UCSD-AML1 (cell line): ENCODE measurements around the gene SGSH.
"Not testable (repeated sequence)": the region's sequence is repeated elsewhere in the genome, so short reads cannot be mapped to it uniquely, and the experiment has no call there.

ENCODE experiments used
- DNase-seq: peaks from one replicate; lab custom pipeline; 2025; ENCODE audit not compliant: unreplicated experiment; lab: John Stamatoyannopoulos, UW

The SGSH gene

DNA sequence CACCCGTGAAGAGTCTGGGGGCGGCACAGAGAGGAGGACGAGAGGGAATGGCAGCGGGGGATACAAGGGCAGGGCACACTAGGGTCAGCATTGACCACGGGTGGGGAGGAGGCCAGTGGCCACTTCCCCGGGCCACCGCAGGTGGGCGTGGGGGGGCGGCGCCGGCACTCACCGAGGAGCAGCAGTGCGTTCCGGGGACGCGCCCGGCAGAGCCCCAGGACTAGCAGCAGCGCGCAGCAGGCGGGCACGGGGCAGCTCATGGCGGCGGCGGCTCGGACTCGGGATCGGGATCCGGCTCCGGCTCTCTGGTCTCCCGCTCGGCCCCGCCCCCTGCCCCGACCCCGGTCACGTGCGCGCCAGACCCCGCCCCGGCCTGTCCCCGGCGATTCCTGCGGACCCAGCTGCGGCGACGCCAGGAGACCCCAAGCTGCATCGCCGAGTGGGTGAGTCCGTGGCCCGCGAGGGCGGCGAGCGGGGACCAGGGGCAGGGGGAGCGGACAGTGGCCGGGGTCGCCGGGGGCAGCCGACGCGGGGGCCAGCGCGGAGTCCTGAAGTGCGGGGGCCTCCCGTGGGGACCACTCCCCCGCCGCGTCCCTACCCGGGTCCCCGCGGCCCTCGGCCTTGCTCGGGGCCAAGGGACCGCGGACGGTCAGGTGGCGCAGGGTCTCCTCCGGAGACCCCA lies at the start of gene SGSH, which contains the start of gene SLC26A11:
Gene SGSH (minus strand): TSS at position 280 of the 682 bp plus-strand sequence. CDS start 20 bp downstream, at position 260.
Gene SLC26A11 (plus strand): TSS at position 374 of the 682 bp plus-strand sequence. CDS start 1,134 bp downstream, outside the sequence.
- DNase-seq, result peak; percentile 43

DNA sequence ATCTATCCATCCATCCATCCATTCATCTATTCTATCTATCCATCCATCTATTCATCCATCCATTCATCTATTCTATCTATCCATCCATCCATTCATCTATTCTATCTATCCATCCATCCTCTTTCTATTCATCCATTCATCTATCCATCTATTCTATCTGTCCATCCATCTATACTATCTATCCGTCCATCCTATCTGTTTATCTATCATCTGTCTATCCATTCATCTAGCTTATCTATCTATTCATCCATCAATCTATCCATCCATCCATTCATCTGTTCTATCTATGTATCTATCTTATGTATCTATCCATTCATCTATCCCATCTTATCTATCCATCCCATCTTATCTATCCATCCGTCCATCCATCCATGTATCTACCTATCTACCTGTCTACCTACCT lies 49.3 kb upstream of the SGSH start:
- no peak for DNase-seq

DNA sequence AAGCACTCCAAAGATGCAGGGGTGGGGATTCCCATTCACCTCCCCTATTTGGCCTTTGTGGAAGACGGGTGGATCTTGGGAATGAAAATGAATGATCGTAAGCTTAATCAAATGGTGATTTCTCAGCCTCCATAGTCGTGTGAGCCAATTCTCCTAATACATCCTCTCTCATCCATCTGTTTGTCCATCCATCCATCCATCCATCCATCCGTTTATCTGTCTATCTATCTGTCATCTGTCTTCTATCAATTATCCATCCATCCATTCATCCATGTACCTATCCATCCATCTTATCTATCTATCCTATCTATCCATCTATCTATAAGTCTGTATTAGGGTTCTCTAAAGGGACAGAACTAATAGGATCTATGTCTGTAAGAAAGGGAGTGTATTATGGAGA lies 48.3 kb upstream of the SGSH start:
- no peak for DNase-seq

DNA sequence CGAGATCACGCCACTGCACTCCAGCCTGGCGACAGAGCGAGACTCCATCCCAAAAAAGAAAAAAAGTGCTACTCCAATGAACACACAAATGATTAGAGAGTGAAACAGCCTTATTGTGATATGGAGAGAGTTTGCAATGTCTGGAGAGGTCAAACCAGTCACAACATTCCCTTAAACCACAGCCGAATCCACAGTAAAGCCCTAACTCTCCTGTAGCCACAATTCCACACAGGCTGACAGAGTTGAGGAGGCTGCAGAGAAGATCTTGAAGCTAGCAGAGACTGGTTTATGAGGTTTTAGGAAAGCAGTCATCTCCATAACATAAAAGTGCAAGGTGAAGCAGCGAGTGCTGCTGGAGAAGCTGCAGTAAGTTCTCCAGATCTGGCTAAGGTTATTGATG lies 47.3 kb upstream of the SGSH start:
- no peak for DNase-seq

DNA sequence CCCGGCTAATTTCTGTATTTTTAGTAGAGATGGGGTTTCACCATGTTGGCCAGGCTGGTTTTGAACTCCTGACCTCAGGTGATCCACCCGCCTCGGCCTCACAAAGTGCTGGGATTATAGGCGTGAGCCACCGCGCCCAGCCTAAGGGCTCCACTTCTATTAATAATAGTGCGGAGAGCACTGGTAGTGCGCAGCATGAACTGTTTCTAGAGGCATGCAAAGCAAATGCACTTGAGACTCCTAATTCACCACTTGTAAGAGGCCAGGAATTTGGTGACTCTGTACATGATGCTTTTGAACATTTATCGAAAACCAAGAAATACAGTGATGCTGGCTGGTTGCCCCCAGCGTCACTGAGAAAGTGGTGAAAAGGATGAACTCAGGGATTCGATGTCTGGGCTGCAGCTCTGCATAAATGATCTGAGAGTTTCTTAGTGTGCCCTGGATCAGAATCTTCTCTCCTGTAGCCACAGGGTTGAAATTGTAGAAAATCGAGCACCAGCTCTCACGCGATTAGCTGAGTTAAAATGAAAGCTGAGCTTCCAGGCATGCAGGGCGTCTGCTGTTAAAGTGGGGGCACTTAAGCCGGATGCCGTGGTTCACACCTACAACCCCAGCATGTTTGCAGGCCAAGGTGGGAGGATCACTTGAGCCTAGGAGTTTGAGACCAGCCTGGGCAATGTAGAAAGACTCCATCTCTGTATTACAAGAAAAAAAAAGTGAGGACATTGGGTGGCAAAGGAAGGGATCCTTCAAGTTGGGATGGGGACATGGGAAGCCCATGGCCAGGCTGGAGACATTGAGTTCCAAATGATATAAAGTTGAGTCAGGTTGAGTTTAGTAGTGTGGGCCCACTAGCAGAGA lies 45.3 kb upstream of the SGSH start:
- no peak for DNase-seq

DNA sequence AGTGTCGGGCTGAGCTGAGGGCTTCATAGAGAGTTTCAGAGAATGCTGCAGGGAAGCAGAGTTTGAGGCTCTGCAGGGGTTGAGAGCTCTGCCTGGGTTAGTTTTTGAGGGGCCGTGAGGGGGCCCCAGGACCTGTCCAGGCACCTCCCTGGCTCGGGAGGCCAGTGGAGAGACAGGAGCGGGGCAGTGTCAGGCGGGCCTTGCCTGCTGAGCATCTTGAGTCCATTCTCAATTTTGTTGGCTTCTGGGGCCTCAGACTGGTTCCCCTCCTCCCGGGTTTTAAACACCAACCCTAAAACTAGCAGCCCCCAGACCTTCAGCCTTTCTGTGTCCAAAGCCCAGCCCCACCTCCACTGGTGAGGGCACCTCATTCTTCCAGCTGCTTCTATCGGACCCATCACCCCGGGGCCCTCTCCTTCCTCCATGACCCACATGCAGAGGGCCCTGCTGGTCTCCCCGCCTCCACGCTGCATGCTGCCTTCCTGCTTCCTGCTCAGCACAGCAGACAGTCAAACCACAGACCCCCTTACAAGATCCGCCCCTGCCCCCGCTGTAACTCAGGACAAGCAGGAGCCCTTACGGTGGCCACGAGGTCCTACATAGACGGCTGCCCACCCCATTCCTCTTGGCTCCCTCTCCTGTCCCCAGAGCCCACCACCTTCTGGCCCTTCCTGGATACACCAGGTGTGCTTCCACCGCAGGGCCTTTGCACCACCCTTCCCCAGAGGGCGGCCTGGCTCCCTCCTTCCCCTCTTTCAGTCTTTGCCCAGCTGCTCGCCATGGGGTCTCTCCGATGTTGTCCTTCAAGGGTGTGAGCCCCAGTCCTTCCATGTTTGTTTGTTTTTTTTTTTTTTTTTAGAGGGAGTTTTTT lies 44.3 kb upstream of the SGSH start:
- peak; percentile 67 for DNase-seq

DNA sequence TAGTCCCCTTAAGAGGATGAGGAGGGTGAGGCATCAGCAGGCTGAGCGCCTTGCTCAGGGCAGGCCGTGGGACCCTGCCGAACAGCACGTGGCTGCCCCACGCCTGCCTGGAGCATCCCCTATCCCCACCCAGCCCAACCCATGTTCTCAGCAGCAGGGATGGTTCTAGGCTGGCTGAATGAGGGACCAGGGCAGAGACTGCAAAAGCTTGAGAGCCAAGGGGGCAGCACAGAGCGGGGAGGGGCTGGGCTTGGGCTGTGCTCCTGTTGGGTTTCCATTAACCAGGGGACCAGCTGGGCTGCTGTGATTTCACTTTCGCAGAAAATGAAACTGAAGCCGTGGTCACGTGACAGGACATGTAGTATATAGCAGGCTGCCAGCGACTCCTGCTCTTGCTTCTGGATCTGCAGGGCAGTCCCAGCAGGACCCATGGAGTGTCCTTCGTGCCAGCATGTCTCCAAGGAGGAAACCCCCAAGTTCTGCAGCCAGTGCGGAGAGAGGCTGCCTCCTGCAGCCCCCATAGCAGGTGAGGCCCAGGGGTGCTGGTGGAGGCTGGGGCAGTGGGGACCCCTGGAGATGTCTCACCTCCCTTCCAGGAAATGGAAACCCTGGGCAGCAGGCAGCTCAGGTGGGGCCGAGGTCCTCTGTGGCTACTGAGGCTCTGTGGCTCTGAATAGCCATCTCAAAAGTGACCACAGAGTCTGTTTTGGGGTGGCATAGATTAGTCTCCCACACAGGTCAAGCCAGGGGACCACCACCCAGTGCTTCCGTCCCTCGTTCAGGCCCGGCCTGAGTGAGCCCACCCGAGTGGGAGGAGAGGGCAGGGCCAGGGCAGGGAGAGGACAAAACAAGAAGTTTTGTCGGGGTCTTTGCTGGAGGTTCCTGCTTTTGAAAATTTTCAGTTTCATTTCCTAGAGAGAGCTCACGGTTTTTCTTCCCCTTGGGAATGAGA lies 43.4 kb upstream of the SGSH start:
- DNase-seq, result peak; percentile 72

DNA sequence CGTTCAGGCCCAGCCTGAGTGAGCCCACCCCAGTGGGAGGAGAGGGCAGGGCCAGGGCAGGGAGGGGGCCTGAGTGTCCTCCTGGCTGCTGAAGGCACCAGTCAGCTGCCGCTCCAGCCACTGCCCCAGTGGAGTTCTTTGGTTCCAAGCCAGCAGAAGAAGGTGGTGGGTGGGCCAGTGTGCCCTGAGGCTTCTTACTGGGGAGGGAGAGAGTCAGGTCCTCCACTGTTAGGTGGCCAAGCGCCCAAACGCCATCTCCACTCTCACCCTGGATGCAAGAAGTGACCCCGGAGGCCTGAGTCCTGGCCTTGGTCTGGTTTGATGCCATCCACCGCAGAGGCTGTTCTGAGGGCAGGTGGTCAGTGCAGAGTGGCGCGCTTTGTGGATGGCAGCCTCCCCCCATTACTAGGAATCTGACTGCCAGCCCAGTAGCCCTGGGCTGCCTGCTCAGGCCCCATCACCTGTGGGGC lies 42.7 kb upstream of the SGSH start:
- DNase-seq, result no peak

DNA sequence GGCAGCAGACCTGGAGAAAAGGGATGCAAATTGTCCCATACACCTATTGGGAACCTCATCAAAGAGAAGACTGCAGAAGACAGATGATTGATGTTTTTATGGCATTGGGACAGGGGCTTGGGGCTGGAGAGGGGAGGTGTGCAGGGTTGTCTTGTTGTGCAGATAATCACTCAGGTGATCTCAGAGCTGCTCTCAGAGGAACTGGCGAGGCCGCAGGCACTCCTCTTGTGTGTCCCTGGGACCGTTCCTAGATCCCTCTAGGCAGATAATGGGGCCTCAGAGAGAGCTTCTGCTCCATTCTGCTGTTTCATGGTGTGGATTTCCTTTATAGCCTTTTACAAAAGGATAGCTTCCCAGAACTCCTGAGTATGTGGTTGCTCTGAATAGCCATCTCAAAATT lies 42.2 kb upstream of the SGSH start:
- DNase-seq, result no peak

DNA sequence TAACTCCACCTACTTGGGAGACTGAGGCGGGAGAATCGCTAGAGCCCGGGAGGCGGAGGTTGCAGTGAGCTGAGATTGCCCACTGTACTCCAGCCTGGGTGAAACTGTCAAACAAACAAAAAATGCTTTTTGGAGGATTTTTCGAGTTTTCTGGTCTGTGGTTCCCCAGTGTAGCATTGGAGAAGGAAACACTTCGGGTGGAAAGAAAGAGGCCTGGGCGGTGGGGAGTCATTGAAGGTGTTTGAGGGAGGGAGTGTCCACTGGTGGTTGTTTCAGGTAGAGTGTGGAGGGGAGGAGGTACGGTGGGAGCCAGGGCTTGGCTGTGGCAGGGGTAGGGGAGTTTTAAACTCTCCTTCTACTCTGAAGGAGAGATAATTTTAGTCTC lies 41.8 kb upstream of the SGSH start:
- DNase-seq, result no peak

DNA sequence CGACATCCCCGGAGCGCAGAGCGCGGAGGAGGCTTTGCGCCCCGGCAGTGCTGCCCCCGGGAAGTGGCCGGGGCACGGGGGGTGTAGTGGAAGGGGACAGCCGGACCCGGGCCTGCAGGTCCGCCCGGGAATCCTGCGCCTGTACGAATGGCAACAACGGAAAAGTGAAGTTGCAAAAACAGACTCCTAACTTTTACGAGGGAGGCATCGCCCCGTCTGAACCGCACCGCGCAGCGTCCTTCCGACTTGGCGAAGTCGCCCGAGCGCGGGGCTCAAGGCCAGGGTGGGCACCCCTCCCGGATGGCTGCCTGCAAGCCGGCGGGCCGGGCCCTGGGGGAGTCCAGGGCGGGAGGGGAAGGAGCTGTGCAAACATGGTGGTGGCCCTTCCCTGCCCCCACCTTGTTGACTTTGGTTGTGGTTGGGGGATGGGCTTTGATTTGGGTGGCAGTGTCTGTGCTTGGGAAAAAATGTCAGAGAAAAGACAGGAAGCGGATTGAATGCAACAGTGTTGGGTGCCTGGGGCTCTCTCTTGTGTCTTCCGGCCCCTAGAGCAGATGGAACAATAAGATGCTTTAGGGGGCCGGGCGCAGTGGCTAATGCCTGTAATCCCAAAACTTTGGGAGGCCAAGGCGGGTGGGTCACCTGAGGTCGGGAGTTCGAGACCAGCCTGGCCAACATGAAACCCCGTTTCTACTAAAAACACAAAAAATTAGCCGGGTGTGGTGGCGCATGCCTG lies 41.2 kb upstream of the SGSH start:
- peak; percentile 59 for DNase-seq

DNA sequence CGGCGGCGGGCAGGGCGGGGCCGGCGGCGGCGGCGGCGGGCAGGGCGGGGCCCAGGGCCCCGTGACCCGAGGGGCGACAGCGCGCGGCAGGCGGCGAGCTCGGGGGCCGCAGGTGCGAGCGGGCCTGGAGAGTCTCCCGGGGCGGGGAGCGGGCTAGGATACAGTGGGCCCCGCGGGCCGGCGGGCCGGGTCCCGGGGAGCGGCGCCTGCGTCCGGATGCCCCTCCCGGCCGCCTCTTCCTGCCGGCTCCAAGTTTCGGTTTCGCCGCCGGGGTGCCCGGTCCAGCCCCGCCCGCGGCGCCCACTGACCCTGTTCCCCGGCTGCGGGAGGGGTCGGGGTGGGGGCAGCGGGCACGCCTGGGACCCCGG lies 40.6 kb upstream of the SGSH start, which contains the start of gene RNF213:
Gene RNF213 (plus strand): TSS at position 62 of the 368 bp plus-strand sequence. CDS start 2,830 bp downstream, outside the sequence.
- peak; percentile 50 for DNase-seq

DNA sequence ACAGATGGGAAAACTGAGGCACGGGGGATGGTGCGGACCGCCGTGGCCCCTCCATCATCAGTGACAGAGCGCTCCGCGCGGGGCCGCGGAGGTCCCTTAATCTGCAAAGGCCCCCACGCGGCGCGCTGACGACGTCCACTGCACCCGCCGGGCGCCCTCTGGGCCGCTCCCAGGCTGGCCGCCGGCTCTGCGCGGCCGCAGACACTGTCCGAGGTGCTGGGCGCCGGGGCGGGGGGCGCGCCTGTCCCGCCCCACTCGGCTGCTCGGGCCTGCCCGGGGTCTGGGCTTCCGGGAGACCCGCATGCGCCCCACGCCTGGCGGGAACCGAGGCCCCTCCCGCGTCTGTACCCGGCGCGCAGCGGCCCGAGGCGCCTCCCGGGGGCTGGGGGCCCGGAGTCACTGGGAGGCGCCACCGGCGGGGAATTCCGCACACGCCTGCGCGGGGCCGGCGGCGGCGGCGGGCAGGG lies 40.0 kb upstream of the SGSH start:
- DNase-seq, result peak; percentile 59

DNA sequence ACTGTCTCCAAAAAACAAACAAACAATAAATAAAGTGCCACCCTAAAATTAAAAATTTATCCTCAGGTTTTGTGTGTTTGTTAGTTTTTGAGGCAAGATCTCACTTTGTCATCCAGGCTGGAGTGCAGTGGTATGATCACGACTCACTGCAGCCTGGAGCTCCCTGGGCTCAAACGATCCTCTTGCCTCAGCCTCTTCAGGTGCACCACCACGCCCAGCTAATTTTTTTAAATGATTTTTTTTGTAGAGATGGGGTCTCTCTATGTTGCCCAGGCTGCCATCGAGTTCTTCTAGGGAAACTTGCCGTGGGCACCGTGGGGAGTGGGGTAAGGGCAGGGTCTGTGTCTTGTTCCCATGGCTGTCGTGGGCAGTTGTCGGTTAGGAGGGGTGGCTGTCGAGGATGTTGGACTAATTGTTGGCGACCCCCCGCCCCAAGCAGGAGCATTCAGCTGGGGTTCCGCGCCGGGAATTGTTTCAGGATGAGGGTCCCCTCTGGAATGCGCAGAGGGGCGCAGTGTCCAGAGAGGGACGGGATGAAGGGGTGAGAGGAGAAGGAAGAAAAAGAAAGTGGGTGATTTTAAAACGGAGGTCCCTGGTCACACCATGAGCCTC lies 39.4 kb upstream of the SGSH start:
- DNase-seq, result no peak

DNA sequence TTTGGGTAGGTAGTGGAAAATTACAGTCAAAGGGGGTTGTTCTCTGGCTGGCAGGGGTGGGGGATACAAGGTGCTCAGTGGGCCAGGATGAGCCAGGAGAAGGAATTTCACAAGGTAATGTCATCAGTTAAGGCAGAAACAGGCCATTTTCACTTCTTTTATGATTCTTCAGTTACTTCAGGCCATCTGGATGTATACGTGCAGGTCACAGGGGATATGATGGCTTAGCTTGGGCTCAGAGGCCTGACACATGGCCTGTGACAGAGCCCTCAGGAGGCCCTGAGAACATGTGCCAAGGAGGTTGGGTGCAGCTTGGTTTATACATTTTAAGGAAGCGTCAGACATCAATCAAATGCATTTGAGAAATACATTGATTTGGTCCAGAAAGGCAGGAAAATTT lies 38.2 kb upstream of the SGSH start:
- DNase-seq, result not testable (repeated sequence)

DNA sequence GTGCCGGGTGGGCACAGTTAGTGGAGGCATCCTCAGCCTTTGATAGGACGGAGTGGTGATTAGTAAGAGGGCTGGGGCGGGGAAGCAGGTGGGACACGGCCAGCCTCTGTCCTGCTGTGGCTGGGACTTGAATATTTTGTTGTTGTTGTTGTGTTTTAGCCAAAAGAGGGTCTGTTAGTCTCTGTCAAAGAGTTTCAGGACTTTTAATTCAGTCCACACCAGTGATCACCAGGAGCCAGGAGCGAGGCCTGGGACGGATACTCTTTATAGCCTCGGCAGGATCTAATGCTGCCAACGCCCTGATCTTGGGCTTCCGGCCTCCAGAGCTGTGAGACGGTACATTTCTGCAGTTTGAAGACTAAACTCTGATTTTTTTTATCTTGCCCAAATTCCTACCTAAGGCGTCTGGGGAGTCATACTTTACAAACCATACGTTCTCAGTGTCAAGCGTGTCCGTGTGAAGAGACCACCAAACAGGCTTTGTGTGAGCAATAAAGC lies 37.6 kb upstream of the SGSH start:
- no peak for DNase-seq

DNA sequence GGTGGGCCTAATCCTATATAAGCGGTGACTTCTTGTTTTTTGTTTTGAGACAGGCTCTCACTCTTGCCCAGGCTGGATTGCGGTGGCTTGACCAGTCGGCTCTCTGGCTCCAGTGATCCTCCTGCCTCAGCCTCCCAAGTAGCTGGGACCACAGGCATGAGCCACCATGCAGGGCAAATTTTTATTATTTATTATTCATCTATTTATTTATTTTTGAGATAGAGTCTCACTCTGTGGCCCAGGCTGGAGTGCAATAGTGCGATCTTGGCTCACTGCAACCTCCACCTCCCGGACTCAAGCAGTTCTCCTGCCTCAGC lies 35.9 kb upstream of the SGSH start:
- no peak for DNase-seq

DNA sequence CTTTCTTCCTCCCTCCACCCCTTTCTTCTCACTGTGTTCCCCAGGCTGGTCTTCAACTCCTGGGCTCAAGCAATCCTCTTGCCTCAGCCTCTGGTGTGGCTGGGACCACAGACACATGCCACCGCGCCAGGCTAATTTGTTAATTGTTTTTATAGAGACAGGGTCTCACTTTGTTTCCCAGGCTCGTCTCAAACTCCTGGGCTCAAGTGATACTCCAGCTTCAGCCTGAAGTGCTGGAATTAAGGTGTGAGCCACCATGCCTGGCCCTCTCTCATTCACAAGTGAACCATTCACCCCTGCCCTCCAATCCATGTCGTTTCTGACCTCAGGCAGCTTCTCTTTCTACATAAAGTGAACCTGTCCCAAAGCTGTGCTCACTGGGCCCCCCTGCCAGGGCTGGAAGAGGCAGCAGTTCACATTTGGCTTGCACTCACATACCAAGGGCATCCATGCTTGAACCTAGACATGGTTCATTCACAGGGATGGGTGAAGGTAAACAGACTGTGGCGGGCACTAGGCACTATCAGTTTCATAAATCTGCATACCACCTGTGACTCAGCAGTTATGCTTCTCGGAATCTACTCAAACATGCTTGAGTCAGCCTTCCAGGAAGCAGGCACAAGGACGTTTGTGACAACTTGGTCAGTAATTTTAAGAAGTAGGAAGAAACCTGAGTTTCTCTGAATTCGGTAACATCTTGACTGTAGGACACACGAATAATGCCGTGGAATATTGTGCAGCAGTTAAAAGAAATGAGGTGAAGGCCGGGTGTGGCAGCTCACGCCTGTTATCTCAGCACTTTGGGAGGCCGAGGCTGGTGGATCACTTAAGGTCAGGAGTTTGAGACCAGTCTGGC lies 34.5 kb upstream of the SGSH start:
- DNase-seq, result peak; percentile 54
